HG03175 (cell line): ENCODE measurements around the gene GPR63.

ENCODE experiments used
- ATAC-seq: cut with Tn5 transposase; IDR thresholded peaks from one replicate; pipeline ENCODE4 v1.9.1; 2021; ENCODE audit warnings: mild to moderate bottlenecking, moderate library complexity; ENCODE audit not compliant: unreplicated experiment

Gene GPR63

DNA sequence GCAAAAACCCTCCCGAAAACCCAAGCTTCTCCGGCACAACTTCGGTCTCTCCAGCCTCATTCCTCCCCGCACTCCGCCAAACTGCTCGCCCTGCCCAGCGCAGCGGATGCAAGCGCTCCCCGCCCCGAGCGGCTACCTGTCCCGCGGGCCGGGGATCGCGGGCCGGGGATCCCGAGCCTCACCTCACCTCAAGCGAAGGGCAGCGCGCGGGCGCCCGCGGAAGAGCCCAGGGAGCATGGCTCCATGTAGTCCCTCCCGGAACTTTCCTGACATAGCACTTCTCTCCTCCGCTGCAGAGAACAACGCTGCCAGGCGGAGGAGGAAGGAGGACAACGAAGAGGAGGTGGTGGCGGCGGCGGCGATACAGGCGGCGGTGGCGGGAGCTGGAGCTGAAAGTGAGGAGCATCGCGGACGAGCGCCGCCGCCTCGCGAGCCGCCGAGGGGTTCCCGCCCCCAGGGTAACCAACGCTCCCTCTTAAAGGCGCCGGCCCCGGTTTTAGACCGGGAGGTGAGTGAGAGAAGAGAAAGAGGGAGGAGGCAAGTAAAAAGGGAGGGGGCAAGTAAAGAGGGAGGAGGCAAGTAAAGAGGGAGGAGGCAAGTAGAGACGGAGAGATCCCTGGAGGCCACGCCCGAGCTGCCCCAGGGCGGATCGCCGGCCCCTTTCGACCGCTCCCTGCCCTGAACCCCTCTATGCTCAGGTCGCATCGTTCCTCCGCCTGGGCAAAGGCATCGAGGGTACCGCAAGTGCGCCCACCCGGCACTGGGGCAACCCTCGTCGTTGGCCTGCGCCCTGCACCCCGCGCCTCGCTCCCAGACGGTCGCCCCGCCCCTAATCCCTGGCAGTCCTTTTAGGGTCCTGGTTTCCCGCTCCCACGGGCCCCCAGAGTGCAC is at the start of gene GPR63:
TSS of gene GPR63 (minus strand) at position 397 of the 891 bp plus-strand sequence. CDS start 37,746 bp downstream, outside the sequence.
- ATAC-seq, result peak; percentile 92

- ATAC-seq, result no peak
Measured at GRCh38 chr6:96886519-96886918, 49.2 kb upstream of the GPR63 start.

DNA sequence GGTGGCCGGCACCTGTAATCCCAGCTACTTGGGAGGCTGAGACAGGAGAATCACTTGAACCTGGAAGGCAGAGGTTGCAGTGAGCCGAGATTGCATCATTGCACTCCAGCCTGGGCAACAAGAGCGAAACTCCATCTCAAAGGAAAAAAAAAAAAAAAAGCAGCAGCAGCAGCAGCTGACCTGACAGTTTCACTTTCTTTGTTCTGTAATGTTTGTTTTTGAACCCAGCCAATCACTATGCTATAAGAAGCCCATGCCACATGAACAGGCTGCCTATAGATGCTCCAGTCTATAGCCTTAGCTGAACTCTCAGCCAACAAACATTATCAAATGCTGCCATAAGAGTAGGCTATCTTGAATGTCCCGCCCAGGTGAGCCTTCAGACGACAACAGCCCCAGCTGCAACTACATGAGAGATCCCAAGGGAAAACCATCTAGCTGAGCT is 47.9 kb upstream of the GPR63 start:
- ATAC-seq, result peak; percentile 95

GRCh38 chr6:96878143-96878542 is 40.9 kb upstream of the GPR63 start:
- ATAC-seq, result no peak

DNA sequence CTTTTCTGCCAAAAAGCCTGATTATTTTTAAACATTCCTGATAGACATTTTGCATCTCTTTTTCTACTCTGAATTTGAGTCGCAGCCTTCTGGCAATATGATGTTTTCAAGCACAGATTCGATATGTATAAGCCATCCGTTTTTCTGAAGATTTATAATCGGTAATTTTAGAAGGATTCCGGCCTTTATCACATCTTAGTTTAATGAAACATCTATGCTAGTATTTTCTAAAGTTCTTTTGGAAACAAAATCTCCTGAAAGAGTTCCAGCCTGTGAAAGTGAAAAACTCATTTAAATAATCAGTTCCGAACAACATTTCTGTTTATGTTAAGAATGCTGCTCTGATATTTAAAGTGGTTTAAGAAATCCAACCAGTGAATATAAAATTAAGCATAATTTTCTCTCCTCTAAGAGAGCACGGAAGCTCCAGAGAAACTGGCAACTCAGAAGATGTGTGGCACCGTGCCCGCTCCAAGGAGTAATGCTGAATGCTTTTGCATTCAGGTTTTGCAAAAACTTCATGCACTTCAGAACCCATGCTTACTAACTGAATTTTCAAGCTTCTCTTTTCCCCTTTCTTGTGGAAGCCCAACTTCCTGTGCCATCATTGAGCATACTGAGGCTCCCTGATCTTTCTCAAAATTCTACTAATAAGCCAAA is 39.7 kb upstream of the GPR63 start:
- ATAC-seq, result no peak

- ATAC-seq, result no peak
Measured at GRCh38 chr6:96872976-96873375, 35.7 kb upstream of the GPR63 start.

GRCh38 chr6:96865055-96865405 is 27.8 kb upstream of the GPR63 start:
- no peak for ATAC-seq

GRCh38 chr6:96864216-96865054 is 27.2 kb upstream of the GPR63 start:
- no peak for ATAC-seq

- ATAC-seq, result no peak
Measured at GRCh38 chr6:96862560-96862959, 25.3 kb upstream of the GPR63 start.

GRCh38 chr6:96861588-96861987 is 24.3 kb upstream of the GPR63 start:
- ATAC-seq, result no peak

DNA sequence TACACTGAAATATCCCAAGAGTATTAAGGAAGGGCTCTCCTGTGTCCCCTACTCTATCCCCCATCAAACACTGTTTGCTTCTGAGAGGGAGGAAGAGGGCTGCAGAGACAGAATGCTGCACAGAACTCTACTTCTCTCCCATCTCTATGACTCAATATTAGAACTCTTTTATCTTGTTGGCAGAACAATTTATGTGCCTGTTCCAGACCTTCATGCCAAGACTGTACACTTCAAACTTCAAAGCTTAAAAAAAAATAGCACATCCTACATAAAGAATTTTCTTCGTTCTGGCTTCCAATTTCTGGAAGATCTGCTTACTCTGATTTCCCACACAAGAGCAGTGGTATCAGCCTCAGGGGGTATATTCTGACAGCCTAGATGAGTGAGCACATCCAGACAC is 19.6 kb upstream of the GPR63 start:
- ATAC-seq, result no peak

DNA sequence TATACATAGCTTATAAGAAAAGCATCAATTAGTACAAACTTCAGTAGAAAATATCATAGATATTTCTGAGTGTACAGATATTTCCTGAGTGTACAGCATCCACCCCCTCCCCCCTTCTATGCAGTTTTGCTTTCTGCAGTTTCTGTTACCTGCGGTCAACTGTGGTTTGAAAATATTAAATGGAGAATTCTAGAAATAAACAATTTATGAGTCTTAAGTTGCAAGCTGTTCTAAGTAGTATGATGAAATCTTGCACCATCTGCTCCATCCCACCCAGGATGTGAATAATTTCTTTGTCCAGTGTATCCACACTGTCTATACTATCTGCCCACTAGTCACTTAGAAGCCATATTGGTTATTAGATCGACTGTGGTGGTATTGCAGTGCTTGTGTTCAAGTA is 15.8 kb upstream of the GPR63 start:
- ATAC-seq, result no peak

DNA sequence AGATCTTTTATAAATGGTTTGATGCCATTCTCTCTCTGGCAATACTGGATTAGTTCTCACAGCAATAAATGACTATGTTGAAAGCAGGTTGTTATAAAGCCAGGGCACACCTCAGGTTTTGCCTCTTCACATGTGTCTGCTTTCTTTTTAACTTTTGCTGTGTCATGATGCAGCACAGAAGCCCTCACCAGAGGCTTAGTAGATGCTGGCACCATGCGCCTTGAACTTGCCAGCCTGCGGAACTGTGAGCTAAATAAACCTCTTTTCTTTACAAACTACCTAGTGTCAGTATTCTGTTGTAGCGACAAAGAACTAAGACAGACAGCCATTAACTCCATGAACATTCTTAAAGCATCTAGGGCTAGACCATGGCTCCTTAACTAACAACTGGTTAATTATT is 15.3 kb upstream of the GPR63 start:
- no peak for ATAC-seq

DNA sequence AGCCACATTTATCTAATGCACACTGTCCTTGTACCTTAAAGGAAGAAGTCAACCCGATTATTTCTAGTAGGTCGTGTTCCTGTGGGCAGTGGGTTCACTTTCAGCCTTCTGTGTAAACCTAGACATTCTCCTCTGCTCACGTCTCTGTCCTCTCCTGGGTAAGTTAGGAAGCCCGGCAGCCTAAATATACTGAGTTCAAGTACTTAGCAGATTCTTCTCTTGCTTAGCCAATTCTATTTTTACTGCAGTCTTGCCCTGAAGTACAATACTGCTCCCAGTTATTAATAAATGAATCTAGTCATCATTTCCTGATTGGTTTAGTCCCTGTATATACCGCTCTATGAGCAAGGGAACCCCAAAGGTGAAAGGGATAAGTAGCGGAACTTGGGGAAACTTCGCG is 14.6 kb upstream of the GPR63 start:
- no peak for ATAC-seq

- no peak for ATAC-seq
Measured at GRCh38 chr6:96849615-96850014, 12.3 kb upstream of the GPR63 start.

- peak; percentile 60 for ATAC-seq
Measured at GRCh38 chr6:96844530-96844929, 7.3 kb upstream of the GPR63 start.

GRCh38 chr6:96841345-96841744 is 4.1 kb upstream of the GPR63 start:
- no peak for ATAC-seq

GRCh38 chr6:96836631-96837080 is 621 bp downstream of the GPR63 start:
- peak; percentile 16 for ATAC-seq

DNA sequence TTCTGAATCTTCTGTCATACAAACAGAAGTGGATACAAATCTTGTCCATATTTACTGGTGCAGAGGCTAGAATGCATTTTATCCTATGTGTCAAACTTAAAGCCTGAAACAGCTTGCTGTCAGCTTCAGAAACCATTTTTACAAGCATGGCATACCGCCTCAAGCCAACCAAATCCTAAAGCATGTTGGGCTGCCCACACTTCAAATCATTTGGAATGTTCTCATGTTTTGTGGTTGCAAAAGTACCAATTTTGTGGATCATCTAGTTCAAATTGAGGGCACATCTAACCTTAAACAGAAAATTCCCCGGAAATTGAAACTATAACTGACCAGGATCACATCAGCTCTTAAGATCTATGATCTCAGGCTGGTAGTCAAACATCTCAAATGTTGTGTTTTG is 3.2 kb downstream of the GPR63 start:
- ATAC-seq, result no peak

GRCh38 chr6:96832780-96833179 is 4.5 kb downstream of the GPR63 start:
- no peak for ATAC-seq

DNA sequence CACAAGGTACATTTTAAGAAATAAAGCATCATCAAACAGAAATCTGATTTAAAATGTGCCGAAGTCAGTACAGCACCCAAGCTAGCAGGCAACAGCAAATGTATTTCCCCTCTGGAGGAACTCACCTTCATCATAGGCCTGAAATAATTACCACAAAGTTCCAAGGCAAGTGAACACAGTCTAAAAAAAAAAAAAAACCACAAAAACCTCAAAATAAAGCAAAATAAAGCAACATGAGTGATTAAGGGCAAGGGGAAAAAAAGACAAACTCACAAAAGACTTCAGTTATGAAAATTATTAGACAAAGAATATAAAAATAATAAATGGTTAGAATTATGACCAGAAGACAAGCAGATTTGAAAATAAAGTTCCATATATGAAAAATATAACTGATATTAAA is 10.4 kb downstream of the GPR63 start:
- no peak for ATAC-seq
